Measurements from ENCODE around the gene NLGN3. TPM values are rescaled to one million over a fixed set of nuclear protein-coding genes. Genes with fewer than 3 reads are reported as not detected.

NLGN3 gene
- polyA plus RNA-seq, 1 experiment, result 0.27 TPM

- no peak overlapping the region for H3K4me3 ChIP-seq (ENCODE audit: low read depth, low read length)
- ChIA-PET CTCF (no interaction called here), POLR2A (no interaction called here)
- TF ChIP-seq, protein P1, sequence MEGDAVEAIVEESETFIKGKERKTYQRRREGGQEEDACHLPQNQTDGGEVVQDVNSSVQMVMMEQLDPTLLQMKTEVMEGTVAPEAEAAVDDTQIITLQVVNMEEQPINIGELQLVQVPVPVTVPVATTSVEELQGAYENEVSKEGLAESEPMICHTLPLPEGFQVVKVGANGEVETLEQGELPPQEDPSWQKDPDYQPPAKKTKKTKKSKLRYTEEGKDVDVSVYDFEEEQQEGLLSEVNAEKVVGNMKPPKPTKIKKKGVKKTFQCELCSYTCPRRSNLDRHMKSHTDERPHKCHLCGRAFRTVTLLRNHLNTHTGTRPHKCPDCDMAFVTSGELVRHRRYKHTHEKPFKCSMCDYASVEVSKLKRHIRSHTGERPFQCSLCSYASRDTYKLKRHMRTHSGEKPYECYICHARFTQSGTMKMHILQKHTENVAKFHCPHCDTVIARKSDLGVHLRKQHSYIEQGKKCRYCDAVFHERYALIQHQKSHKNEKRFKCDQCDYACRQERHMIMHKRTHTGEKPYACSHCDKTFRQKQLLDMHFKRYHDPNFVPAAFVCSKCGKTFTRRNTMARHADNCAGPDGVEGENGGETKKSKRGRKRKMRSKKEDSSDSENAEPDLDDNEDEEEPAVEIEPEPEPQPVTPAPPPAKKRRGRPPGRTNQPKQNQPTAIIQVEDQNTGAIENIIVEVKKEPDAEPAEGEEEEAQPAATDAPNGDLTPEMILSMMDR (IDR thresholded peaks at IDR 0.05; ENCODE audit: insufficient read depth, low read depth, low read length), result no peak
- no peaks in the 10 kb centered on the region for H3K36me3 ChIP-seq (ENCODE audit: control insufficient read depth, insufficient read depth, low read length)
- no peaks in the 10 kb centered on the region for H3K27me3 ChIP-seq (ENCODE audit: control insufficient read depth, insufficient read depth, low read length)
- DNase-seq (ENCODE audit: low read depth), result no peak
Measured at GRCh38 chrX:71151366-71151765, 6.7 kb downstream of the NLGN3 start.

GRCh38 chrX:71154196-71154595 is 9.6 kb downstream of the NLGN3 start:
- Histone ChIP-seq H3K36me3 (ENCODE audit: control insufficient read depth, insufficient read depth, low read length) (no peaks in the 10 kb centered on the region), H3K27me3 (ENCODE audit: control insufficient read depth, insufficient read depth, low read length) (no peaks in the 10 kb centered on the region), H3K4me3 (ENCODE audit: low read depth, low read length) (no peak overlapping the region)
- CTCF ChIA-PET, result no interaction called here
- DNase-seq (ENCODE audit: low read depth), result no peak
- TF ChIP-seq, protein P1 (IDR thresholded peaks at IDR 0.05; ENCODE audit: insufficient read depth, low read depth, low read length), result no peak
- POLR2A ChIA-PET, result no interaction called here

- CTCF ChIA-PET, result no interaction called here
- no peaks in the 10 kb centered on the region for H3K27me3 ChIP-seq (ENCODE audit: control insufficient read depth, insufficient read depth, low read length)
- no peak for DNase-seq (ENCODE audit: low read depth)
- H3K4me3 ChIP-seq (ENCODE audit: low read depth, low read length), result no peak overlapping the region
- H3K36me3 ChIP-seq (ENCODE audit: control insufficient read depth, insufficient read depth, low read length), result no peaks in the 10 kb centered on the region
- TF ChIP-seq, protein P1 (IDR thresholded peaks at IDR 0.05; ENCODE audit: insufficient read depth, low read depth, low read length), result no peak
- POLR2A ChIA-PET, result no interaction called here
Measured at GRCh38 chrX:71154641-71155040, 10.0 kb downstream of the NLGN3 start.

DNA sequence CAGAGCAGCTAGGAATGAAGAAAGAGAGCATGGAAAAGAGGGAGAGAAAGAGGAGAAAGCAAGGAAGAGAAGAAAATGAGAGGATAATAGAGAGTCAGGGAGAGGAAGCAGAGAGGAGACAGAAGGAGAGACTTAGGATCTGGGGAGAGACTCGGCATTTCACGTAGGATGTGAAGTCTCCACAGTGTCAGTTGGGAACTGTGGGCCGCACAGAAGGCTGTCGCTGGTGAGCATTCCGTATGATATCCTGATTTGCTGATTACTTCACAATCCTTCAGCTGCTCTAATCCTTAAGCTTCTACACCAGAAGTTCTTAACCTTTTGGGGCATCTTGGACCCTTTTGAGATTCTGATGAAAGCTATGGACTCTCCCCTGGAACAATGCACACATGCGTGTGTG is 14.0 kb downstream of the NLGN3 start:
- ChIA-PET POLR2A (no interaction called here), CTCF (no interaction called here)
- DNase-seq (ENCODE audit: low read depth), result no peak
- Histone ChIP-seq H3K27me3 (ENCODE audit: control insufficient read depth, insufficient read depth, low read length) (no peaks in the 10 kb centered on the region), H3K4me3 (ENCODE audit: low read depth, low read length) (no peak overlapping the region), H3K36me3 (ENCODE audit: control insufficient read depth, insufficient read depth, low read length) (no peaks in the 10 kb centered on the region)
- TF ChIP-seq, protein P1 (IDR thresholded peaks at IDR 0.05; ENCODE audit: insufficient read depth, low read depth, low read length), result no peak

DNA sequence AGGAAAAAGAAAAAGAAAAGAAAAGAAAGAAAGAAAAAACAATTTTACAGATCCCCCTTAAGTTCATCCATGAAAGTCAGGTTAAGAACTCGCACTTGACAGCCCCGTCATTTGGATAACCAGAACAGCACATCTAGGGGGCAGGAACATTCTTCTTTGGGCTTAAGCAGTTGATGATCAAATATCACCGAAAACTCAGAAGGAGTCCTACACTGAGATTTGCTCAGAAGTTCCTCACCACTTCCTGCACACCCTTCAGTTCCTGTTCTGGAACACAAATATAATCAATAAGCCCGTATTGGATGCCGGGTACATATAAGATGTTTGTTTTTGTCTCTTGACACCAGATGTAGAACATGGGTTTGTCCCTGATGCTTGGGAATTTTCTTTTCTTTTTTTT is 14.7 kb downstream of the NLGN3 start:
- ChIA-PET POLR2A (no interaction called here), CTCF (no interaction called here)
- no peaks in the 10 kb centered on the region for H3K36me3 ChIP-seq (ENCODE audit: control insufficient read depth, insufficient read depth, low read length)
- DNase-seq (ENCODE audit: low read depth), result no peak
- no peaks in the 10 kb centered on the region for H3K27me3 ChIP-seq (ENCODE audit: control insufficient read depth, insufficient read depth, low read length)
- H3K4me3 ChIP-seq (ENCODE audit: low read depth, low read length), result no peak overlapping the region
- TF ChIP-seq, protein P1 (IDR thresholded peaks at IDR 0.05; ENCODE audit: insufficient read depth, low read depth, low read length), result no peak
